HG02870 (cell line): Measurements from ENCODE around the gene THAP3.

ENCODE experiments used
- ATAC-seq: cut with Tn5 transposase; IDR thresholded peaks from one replicate; pipeline ENCODE4 v1.9.1; 2021; ENCODE audit warnings: mild to moderate bottlenecking, moderate library complexity; ENCODE audit not compliant: unreplicated experiment

THAP3 gene

DNA sequence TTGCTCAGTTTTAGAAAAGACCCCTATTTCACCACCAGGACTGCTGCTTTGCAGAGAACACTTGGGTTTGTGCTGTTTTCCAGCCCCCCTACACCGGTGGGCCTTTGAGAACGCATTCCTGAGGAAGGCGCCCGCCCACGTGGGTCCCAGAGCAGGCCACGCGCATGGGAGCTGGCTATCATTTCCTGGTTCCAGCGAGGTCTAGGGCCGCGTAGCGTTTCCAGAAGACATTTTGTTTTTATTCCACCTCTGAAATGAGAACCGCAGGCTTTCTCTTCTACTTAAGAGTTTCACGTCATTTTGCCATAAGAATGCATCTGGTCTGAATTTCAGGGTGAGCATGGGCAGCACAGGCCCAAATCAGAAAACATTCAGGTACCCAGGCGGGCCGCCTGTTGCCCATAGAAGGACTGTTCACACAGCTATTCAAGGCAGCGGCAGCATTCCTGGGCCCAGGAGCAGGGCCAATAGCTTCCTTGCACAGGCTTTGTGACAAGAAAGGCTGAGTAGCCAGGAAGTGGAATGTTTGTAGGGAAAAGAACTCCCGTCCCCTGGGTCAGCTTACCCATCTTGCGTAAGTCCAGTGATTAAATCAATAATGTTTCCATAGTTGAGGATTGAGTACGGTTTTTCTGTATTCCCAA is 20.6 kb upstream of the THAP3 start:
- ATAC-seq: no peak

DNA sequence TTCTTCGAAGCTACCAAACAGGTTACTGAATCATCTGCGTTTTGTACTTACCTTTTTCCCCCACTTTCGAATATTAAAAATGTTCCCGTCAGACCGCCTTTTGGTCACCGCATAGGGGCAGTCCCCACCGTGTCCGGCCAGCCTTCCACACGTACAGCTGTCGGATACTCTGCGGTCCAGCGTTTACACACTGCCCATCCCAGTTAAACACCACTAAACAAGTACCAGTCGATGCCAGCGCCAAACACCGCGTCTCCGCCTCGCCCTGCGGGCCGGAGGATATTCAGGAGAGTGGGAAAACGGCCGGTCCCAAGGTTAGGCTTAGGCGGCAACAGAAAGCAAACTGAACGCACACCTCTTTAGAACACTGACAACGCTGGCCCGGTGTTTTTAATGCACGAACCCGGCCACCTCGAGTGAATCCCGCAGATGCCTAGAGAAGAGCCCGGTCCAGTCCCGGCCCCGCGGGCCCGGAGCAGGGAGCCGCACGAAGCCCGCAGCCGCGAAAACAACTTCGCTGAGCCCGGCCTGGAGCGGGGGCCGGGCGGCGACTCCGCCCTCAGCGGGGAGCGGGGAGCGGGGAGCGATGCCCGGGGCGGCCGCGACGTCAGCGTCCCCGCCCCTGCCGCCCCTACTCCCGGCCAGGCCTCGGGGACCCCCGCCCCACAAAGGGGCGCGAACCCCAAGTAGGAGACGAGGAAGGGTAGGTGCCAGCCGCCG is 11.9 kb upstream of the THAP3 start:
- peak; percentile 35 for ATAC-seq

- peak; percentile 88 for ATAC-seq
Measured at GRCh38 chr1:6613361-6614018, 11.2 kb upstream of the THAP3 start, which contains the start of gene PHF13. TSS of gene PHF13 (plus strand) at chr1:6613731. CDS start at chr1:6614067, 336 bp downstream.

DNA sequence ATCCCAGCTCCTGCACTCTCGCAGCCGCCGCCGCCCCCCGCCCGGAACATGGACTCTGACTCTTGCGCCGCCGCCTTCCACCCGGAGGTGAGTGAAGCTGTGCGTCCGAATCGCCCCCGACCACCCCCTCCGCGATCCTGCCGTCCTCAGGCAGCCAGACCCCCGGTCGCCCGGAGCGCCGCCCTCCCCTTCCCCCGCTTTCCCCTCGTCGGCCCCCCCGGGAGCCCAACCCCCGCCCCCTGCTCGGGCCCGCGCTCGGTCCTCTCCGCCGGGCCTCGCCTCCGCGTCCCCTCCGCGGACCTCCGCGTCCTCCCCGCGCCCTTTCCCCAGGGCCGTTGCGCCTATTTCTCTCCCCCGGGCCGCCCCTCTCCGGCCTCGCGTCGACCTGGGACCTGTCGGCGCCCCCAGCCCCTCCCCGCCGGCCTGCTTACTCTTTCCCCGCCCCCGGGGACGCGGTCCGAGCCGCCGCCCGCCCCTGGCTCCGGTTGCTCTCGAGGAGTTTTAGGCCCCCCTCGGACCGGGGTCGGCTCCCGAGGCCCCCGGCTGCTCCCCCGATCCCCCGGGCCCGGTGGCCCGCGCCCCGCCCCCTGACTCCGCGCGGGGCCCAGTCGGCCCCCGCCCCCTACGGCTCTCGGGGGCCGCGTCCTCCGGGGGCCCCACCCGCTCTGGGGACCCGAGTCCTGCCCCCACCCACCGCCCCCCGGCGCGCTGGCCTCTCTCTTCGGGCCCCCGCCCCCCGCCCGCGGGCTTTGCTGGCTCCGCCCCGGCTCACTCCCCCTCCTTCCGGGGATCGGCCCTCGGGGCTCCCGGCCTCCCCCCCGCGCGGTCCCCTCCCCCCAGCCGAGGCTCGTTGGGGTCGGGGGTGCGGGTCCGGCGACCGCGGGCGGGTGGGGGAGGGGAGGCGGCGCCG is 10.4 kb upstream of the THAP3 start:
- no peak for ATAC-seq

- ATAC-seq: no peak
Measured at GRCh38 chr1:6614929-6615785, 9.5 kb upstream of the THAP3 start.

- ATAC-seq: no peak
Measured at GRCh38 chr1:6619045-6619444, 5.6 kb upstream of the THAP3 start.

DNA sequence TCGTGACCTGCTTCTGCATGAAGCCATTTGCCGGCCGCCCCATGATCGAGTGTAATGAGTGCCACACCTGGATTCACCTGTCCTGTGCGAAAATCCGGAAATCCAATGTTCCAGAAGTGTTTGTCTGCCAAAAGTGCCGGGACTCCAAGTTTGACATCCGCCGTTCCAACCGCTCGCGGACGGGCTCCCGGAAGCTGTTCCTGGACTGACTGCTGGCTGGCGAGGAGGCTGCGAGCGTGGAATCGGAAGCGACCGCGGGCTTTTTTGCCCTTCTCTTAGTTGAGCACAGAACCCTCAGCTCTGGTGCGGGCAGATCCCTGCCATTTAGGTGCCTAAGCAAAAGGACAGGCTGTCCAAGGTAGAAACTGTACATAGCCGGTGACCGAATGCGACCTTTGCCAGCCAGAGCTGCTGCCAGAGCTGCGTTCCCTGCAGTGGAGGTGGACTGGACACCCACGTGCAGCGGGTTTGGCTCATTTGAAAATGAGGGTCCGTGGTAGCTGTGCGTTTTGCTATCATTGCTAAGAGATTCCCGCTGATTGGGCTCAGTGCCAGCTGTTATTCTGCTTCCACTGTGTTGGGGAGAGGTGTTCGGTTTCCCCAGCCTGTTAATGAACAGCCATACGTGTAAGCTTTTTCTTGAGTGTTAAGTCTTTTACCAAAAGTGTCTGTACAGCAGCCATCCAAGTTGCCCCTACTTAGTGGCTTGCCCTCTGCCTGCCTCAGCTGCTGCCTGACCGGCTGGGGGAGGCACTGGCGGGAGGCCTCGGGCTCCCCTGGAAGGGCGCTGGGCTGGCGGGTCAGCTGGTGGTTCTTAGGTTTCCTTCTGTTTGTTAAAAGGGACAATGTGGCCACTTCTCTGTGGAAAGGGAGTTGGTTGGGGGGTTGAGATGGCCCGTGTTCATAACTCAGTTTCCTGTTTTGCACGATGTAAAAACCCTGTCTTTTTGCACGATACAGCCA is 3.0 kb upstream of the THAP3 start:
- ATAC-seq: no peak

GRCh38 chr1:6622396-6623152 is 2.1 kb upstream of the THAP3 start:
- no peak for ATAC-seq

DNA sequence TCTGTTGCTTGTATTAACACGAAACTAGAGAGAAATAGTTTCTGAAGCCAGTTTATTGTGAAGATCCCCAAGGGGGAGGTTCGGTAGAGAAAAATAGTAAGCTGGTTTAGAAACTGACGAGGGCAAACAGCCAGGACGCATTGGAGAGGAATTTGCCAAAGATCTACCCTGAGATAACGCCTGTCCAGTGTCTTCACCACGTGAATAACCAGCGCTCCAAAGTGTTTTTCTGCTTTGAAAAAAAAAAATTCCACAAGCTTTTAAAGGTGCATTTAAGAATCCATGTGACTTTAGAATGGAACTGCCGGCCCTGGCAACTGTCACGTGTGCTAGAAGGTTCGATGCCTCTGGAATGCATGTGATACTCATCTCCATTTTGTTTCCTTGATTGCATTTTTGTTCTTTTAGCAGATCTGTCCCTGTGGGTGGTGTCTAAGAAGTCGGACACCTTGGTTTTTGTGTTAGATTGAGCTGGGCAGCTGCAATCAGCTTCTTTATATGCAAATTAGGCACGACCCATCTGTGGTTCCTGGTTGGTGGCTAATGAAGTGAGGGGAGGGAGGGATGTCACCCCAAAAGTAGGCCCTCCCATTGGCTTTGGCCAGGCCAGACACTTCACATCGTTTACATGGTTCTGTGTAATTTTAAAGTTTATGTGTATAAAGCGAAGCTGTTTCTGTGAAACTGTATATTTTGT is 1.3 kb upstream of the THAP3 start:
- no peak for ATAC-seq

GRCh38 chr1:6625584-6626149 is 999 bp downstream of the THAP3 start:
- no peak for ATAC-seq

DNA sequence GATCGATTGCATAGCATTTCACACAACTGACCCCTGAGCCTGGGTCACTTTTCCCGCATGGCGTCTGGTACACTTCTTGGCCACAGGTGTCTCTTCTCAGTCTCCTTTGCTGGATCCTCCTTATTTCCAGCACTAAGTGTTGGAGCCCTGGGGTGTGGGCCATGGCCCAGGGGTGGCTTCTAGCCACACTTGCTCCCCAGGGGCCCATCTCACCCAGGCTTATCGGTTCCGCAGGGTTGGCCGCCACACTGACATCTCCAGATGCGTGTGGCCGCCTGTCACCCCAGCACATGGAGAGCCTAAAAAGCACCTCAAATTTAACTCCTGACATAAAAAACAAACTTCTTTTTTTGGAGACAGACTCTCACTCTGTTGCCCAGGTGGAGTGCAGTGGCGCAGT is 2.4 kb downstream of the THAP3 start:
- ATAC-seq: no peak

DNA sequence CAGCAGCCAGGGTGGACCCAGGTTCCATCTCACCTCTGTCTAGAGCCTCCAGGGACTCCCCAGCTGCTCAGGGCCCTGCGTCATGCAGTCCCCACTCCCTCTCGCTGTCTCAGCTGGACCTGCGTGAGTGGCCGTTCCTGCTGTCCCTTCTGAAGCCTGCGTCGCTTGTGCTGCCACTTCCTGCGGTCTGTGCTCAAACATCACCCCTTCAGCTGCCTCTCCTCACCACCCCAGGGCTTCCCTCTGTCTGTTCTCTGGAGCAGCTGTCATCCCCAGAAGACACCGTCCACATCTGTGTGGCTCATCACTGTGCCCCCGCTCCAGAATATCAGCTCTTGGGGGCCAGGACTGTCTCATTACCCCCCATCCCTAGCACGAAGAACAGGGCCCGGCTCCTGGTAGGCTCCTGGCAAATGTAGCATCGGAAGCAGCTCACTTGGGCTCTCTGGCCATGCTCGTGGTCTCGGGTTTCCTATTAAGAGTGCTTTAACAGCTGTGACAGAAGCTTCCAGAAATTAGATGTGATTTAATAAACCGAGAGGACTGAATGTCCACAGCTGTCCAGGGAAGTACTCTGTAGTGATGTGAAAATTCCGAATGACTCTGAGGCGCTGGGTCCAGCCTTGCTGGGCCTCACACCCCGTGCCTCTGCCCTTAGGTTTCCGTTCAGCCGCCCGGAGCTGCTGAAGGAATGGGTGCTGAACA is 3.3 kb downstream of the THAP3 start:
- ATAC-seq: no peak

GRCh38 chr1:6628971-6629479 is 4.4 kb downstream of the THAP3 start:
- no peak for ATAC-seq

DNA sequence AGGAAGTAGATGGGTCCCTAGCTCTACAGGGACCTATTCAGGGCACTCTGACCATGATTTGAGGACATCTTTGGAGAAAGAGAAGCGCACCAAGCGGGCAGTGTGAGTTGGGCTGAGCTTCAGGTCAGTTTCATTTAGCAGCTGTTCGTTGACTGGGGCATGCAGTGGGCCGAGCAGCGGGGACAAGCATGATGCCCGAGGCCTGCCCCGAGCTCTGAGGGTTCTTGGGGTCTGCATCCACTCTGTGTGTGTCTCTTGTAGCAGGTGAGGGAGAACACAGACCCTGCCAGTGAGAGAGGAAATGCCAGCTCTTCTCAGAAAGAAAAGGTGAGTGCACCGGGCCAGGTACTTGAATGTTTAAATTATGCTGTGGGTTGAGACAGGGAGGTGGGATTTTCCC is 5.4 kb downstream of the THAP3 start:
- no peak for ATAC-seq

DNA sequence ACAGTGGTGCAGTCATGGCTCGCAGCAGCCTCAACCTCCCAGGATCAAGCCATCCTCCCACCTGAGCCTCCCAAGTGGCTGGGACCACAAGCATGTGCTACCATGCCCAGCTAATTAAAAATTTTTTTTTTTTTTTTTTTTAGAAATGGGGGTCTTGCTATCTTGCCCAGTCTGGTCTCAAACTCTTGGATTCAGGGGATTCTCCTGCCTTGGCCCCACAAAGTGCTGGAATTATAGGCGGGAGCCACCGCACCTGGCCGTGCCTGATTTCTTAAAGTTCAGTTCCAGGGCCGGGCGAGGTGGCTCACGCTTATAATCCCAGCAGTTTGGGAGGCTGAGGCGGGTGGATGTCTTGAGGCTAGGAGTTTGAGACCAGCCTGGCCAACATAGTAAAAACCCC is 6.4 kb downstream of the THAP3 start:
- no peak for ATAC-seq
